ENCODE data around the gene GPR39.

DNA sequence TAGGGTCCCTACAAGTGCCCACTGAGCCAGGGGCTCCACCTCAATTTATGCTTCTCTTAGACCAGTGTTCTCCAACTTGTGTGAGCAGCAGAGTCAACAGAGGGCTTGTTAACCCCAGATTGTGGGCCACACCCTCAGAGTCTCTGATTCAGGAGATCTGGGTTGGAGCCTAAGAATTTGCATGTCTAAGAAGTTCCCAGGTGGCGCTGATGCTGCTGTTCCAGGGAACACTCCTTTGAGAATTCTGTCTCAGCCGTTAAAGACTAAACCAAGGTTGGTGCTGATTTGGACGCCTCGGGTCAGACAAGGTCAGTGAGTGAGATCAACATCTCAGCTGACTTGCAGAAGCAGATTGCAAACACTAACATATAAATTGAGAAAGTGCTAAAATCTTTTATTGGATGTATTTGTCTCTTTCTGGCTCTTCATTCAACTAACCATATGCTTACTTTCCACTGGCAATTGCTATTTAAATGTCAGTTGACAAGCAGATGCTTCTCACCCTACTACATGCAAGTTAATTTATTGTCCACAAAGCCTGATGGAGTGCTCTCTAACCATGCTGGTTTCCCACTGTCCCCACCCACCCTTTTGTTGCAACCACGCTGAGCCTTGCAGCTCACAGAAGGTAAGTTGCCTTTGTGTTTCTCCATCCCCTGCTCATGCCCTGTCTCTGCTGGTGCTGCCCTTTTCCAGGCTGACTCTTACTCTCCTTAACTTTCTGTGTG lies 221.9 kb downstream of the GPR39 start:
- TF ChIP-seq, protein P1, sequence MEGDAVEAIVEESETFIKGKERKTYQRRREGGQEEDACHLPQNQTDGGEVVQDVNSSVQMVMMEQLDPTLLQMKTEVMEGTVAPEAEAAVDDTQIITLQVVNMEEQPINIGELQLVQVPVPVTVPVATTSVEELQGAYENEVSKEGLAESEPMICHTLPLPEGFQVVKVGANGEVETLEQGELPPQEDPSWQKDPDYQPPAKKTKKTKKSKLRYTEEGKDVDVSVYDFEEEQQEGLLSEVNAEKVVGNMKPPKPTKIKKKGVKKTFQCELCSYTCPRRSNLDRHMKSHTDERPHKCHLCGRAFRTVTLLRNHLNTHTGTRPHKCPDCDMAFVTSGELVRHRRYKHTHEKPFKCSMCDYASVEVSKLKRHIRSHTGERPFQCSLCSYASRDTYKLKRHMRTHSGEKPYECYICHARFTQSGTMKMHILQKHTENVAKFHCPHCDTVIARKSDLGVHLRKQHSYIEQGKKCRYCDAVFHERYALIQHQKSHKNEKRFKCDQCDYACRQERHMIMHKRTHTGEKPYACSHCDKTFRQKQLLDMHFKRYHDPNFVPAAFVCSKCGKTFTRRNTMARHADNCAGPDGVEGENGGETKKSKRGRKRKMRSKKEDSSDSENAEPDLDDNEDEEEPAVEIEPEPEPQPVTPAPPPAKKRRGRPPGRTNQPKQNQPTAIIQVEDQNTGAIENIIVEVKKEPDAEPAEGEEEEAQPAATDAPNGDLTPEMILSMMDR (IDR thresholded peaks at IDR 0.05) = no peak
- no peak for TF ChIP-seq EZH2 (IDR thresholded peaks at IDR 0.05; ENCODE audit: borderline replicate concordance, insufficient read depth, low read depth, low read length, poor library complexity, severe bottlenecking)

Measured in B cell (primary cell).